Activated gamma-delta T cell treated with anti-CD3 and anti-CD28 coated beads, Interleukin-2, amount 50 U/mL, for 16 hours (primary cell): ENCODE results near the gene GCAT.

ENCODE experiments used
- DNase-seq: peaks from one replicate; pipeline ENCODE4 v3.0.0-alpha.2; 2020; ENCODE audit warnings: low read depth

GCAT gene

GRCh38 chr22:37807410-37808293, at the start of gene GCAT:
TSS of gene GCAT (plus strand) at chr22:37807934. CDS start at chr22:37807968, 34 bp downstream.
- peak; percentile 73 for DNase-seq

- no peak for DNase-seq
These were observed 49.0 kb upstream of the GCAT start for GRCh38 chr22:37758694-37759093.

DNA sequence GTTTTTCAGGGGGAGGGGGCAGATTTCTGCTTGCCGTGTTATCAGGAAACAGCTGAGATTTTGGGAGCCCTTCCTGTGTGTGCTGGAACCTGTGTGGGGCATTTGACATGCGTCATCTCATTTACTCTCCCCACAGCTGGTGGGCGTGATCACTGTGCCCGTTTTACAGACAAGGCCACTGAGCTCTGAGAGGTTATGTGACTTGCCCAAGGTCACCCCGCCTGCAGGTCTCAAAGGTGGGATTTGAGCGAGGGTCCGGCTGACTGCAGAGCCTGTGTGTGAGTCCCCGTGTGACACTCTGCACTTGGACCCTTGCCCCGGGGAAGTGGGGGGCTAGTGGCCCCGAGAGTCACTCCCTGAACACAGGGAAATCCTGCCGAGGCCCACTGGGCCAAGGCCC, 48.5 kb upstream of the GCAT start:
- no peak for DNase-seq

DNA sequence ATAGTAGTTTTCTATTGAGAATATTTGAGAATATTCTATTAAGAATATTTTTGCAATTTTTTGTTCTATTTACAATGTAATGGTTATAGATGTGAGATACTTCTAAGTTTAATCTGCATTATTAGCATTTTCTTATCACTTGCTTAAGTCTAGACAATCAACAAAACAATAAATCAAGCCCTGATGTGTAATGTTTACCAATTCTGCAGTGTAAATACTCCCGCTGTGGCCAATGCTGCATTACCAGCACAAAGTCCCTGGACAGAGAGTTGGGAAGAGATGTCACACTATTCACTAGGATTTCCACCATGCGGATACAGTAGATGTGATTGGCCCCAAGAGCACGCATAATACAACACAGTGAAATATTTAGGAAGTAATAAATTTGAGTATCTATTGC, 47.6 kb upstream of the GCAT start:
- DNase-seq = no peak

DNA sequence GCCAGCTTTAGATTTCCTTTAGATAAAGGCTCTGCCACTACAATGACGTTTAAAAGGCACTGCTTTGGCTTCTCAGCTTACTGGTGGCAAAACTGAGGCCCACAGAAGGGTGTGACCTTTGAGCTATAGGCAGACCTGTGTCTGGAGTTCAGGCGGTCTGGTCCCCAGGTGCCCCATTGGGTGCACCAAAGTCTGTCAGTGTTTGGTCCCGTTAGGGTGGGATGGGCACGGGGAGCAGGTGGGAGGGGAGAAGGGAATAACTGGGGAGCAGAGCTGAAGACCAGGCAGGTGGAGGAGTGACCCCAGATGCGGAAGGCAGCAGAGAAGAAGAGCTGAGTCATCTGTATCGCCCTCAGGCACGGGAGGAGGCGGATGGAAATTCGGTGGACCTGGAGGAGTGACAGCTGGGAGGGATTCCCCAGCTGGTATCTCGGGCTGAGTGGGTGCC, 45.3 kb upstream of the GCAT start:
- DNase-seq = no peak

- DNase-seq = no peak
These were observed 44.7 kb upstream of the GCAT start for GRCh38 chr22:37763012-37763411.

DNA sequence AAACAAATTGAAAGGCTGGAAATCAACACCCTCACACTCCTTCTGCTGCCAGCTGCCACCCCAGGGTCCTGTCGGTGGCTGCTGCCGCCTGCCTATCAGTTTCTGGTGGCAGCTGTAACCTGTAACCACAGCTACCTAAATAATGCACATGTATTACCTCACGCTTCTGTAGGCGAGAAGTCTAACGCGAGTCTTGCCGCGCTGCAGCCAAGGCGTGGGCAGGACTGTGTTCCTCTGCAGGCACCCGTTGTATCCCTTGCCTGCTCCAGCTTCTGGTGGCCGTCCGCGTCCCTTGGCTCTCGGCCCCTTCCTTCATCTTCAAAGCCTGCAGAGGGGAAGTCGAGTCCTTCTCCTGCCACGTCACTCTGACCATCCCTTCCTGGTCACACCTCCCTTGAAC, 44.1 kb upstream of the GCAT start:
- DNase-seq = no peak

DNA sequence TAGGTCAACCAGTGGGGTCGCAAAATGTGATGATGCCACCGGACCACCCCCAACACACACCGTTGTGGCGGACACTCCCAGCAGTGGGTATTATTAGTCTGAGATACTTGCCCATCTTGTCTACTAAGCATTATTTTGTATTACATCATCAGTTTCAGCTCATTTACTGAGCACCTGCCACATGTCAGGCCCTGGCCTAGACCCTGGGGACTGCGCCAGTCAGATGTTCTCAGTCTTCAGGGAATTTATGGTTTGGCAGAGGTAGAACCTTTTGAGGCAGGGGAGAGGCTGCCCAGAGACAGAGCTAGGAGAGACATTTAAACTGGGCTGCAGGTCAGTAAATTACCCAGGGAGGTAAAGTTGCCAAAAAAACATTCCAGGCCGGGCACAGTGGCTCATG, 43.1 kb upstream of the GCAT start:
- no peak for DNase-seq

DNA sequence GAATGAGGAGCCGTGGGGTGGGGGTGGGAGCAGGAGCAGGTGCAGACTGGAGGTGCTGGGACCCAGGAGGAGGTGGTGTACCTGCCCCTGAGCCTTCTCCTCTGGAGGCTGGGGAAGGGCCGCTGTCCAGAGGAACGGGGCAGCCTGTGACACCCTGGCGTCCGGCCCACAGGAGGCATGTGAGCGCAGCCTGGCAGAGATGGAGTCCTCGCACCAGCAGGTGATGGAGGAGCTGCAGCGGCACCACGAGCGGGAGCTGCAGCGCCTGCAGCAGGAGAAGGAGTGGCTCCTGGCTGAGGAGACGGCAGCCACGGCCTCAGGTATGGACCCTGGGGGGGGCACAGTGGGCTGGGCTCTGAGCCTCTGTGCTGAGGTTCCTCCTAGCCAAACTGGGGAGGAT, 42.2 kb upstream of the GCAT start:
- DNase-seq = no peak

DNA sequence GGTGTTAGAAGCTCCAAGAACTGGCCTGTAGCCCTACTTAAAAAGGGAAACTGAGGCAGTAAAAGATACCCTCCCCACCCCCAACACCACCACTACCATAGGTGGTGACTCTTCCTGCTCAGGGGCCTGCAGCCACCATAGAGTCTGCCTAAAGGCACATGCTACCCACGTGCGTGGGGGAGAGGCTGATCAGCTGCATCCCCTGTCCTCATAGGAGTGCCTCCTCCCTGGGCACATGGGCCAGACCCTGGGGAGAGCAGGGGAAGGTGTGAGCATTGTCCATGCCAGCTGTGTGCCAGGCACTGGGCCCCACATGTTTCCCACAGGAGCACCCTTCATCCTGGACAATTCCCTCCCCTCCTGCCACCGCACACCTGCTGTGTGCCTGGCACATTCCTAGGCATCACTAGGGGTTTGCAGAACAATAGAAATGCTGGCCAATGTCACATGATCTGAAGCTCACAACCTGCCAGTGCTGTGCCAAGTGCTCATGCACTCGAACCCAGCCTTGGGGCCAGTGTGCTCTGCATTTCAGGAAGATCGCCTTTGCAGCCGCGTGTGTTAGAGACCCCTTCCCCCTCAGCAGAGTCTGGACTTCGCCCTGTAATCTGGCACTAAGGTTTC, 41.7 kb upstream of the GCAT start:
- no peak for DNase-seq

DNA sequence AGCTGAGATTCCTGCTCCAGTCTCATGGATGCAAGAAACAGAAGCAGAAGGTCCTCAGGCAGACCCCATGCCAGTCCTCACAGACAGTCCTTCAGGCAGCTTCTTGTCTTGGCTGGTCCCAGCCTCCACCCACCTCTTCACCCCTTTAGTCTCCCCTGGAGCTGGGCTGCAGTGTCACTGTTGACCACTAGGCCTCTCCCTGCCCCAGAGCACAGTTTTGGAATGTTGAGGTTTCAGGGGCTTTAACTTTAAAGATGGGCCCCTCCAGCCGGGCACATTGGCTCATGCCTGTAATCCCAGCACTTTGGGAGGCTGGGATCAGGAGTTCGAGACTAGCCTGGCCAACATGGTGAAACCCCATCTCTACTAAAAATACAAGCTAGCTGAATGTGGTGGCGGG, 39.5 kb upstream of the GCAT start:
- DNase-seq = no peak

- DNase-seq = no peak
These were observed 38.7 kb upstream of the GCAT start for GRCh38 chr22:37769056-37769455.

- no peak for DNase-seq
These were observed 36.7 kb upstream of the GCAT start for GRCh38 chr22:37771081-37771480.

GRCh38 chr22:37771702-37772427, 35.9 kb upstream of the GCAT start:
- DNase-seq = no peak

GRCh38 chr22:37774728-37775127, 33.0 kb upstream of the GCAT start:
- no peak for DNase-seq

DNA sequence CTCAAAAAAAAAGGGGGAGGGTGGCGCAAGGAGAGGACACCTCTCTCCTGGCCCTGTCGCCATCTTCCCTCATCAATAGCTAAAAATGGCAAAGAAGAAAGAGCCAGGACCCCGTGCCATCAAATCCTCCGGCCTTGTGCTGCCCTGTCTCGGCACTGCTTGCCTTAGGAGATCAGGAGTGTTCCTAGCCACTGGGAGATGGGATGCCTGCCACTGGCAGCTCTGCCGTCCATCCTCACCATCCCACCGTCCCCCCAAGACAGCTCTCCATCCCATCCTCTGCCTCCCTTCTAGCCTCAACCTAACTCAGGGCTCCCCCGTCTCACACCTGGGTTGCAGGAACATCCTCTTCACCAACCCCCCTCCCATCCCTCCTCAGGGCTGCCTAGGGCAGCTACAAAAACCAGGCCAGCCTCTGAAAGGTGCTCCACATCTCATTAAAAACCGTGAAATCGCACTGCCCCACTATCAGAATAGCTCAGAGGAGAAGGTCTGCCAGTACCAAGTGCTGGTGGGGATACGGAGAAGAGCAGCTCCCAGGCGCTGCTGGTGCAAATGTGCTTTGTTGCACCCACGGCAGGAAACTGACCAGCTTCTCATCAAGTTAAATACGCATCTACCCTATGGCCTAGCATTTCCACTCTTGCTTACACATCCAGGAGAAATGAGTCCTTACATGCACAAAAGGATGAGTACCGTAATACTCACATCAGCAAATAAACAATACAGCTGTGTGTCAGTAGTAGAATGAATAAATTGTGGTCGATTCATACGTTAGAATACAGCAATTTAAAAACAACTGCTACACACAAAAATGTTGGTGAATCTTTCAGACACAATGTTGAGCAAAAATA, 31.7 kb upstream of the GCAT start:
- no peak for DNase-seq

DNA sequence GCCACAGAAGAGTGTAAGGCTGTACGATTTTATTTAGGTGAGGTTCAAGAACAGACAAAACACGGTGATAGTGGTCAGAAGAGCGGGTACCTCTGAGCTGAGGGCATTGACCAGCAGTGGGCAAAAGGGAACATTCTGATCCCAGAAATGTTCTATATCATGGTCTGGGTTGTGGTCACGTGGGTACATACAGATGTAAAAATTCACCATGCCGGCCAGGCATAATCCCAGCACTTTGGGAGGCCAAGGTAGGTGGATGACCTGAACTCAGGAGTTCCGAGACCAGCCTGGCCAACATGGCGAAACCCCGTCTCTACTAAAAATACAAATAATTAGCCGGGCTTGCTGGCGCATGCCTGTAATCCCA, 31.1 kb upstream of the GCAT start:
- DNase-seq = no peak

DNA sequence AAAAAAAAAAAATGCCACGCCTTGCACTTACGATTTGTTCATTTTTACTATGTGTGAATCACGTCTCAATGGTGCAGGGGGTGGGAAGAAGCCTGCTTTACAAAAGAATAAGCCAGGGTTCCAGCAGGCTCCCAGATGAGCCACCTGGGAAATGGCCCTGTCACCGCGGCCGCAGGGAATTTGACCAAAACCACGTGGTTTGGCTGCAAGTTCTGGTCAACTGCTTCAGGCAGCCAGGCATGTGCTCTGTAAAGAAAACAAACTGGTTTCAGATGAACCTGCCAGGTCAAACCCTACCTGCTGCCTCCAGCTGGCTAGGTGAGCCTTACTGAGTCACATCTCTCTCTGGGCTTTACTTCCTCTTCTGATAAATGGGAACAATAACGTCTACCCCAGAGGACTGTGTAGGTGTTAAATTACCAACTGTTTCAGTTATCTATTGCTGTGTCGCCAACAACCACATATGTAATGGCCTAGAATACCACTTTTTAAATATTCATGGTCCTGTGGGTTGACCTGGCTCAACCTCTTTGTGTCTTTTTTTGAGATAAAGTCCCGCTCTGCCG, 30.5 kb upstream of the GCAT start:
- DNase-seq = no peak

DNA sequence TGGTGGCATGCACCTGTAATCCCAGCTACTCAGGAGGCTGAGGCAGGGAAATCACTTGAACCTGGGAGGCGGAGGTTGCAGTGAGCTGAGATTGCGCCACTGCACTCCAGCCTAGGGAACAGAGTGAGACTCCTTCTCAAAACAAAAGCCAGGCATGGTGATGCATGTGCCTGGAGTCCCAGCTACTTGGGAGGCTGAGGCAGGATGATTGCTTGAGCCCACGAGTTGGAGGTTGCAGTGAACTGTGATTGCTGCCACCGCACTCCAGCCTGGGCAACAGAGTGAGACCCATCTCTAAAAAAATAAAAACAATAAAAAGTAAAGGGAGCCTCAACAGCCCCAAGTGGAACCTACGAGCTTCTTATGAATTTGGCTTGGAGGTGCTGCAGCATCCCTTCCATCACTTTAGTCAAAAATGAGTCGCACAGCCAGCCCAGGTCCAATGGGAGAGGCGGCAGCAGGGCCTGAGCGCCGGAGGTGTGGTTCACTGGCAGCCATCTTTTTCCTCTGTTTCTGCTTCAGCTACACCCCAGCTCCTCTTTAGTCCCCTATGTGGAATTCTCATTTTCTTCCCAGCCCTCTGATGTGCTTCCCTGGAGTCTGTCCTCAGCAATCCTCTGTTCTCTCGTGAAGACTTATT, 29.2 kb upstream of the GCAT start:
- no peak for DNase-seq

DNA sequence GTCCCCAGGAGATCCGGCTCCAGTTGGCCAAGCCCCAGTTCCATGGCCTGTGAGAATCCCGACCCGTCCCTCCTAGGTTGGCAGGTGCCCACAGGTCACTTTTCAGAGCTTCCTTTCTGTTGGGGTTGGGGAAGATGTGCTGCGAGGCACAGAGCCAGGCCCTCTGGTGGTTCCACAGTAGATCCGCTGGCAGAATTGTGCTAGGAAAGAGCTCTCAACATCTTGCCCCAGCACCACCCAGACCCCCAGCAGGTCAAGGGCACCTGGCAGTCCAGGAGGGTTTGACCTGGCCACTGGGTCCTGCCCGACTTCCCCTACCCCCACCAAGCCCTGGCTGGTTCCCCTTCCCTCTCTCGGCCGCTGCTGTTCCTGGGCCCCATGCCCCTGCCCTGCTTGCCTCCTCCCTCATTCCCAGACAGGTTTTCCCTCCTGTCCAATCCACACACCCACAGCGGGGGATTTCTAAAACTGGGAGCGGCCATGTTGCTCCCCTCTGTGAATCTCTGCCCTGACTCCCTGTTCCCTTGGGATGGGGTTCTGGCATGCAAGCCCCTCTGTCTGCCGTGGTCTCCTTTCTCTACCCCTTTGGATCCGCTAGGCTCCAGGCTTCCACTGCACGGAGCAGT, 26.2 kb upstream of the GCAT start:
- no peak for DNase-seq
